NCI-H510A treated with DMSO at 0.1 percent for 48 hours (cell line): ENCODE data around the gene CFAP58.
"Not testable (repeated sequence)": the region's sequence is repeated elsewhere in the genome, so short reads cannot be mapped to it uniquely, and the experiment has no call there.

Source experiments
- DNase-seq: peaks from one replicate; lab custom pipeline; 2025; lab: John Stamatoyannopoulos, UW

Gene CFAP58

DNA sequence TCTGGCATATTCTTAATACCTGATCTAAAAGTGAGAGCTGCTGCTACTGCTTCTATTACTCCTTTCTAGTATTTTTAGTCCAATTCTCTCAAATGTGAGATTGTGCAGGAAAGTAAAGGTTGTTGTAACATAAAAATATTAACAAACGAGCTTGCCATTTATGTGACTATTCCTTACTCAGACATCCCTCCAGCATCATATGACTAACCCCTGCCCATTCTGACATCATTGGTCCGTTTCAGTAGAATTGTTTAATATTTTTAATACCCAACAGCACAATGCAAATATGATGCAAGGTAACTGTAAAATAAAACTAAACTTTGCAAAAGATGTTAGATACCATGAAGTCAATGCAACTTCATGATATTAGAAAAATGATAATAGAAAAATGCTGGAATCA lies 83.6 kb downstream of the CFAP58 start:
- no peak for DNase-seq

DNA sequence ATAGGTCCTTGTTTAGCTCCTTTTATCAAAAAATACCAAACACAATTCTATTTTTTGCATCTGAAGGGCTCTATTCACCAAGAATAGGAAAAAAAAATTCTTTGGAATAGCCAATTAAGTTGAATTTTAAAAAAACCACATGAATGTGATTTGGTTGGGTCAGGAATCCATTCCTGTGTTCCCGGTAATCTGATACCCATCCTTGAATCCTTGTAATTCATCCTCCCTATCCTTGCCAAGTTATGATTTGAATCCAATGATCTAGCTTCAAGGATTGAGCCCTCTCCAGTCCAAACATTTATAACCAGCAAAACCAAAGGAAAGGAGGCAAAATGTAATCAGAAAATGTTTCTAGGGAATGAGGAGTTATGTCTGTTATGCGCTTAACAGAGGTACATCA lies 86.6 kb downstream of the CFAP58 start:
- DNase-seq: no peak

DNA sequence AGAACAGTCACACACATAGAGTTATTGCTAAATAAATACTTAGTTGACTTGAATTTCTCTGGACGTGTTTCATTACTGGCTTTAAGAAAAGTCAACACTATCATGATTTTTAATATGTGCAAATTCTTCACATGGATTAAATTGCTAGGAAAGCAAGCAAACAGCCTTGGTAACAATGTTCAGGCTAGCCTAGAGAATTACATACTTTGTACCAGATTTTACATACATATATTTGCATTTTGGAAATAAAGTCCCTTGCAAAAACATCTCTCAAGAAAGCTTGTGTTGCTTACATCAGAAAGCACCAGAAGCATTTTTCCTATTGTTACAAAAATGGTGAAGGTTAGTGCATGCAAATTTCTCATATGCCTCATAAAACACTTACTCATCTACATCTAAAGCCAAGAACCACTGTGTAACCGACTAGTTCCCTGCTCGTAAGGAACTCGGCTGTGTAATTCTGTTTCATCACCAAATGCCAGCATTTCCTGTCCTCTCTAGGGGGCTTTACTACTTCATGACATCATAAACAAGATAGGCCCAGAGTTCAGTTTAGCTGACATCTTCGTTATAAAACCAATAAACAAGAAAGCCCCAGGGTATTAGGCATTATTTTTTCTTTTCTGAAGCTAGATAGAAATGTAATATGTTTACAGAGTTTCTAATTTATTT lies 87.8 kb downstream of the CFAP58 start:
- DNase-seq: no peak

DNA sequence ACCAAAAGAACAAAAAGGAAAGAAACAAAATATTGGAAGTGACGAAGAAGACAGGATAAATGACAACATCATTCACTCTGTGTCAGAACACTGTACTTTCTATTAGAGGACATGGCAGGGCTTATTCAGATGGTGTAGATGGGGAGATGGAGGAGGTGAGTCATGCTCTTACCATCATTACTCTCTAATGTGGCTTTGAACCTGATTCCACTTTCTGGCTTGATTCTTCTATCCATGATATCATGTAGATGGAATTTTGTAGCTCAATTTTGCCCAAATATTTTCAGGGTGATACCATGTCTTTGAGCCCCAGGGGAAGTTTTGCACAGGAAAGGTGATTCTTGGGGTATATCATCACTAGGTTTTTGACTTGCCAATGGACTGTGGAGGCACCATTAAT lies 91.7 kb downstream of the CFAP58 start:
- no peak for DNase-seq

DNA sequence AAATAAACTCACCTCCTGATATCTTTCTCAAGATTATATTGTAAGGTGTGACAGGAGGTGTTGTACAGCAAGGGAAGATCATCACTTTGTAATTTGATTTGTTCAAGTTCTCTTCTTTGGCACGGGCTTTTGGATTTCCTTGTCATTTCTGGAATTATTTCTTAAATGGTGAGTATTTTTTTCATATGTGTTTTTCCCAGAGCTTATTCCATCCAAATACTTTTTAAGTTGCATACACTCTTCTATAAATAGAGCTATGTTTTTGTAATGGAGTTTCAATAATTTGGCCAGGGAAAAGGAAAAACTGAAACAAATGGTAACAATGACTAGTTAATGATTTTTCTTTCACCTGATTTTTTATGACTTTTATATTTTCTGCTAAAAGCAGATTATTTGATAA lies 92.5 kb downstream of the CFAP58 start:
- no peak for DNase-seq

DNA sequence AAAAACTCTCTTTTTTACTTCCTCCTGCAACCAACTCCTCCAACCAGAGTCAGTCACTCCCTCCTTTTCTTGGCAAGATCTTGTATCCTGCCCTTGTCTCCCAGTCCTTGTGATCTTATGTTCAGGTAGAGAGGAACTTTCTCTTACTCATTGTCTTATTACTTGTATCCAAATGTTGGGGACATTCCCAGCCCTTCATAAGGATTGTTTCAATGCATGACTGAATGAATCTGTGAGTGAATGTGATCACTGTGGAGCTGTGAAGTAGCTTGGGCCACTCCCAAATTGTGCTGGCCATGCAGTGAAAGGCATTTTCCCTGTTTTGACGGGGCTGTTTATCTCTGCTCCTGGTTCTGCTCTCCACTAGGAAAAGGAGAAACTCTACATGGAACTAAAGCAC lies 93.7 kb downstream of the CFAP58 start:
- DNase-seq: no peak

DNA sequence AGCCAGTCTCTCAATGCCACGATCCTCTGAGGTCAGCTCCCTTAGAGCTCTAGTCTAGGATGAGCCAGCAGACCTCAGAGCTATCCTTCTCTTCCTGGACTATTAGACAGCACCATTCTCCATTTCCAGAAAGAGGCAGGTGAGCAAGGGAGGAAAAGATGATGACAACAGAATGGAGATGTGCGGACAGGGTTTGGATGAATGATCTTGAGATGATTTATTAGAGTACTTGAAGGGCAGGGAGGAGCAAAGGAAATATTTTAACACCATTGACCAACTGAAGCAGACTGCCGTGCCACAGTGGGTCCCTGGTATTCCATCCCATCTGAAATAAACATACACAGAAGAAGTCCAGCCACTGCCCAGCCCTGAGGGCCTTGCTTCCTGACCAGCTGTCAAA lies 94.3 kb downstream of the CFAP58 start:
- no peak for DNase-seq

DNA sequence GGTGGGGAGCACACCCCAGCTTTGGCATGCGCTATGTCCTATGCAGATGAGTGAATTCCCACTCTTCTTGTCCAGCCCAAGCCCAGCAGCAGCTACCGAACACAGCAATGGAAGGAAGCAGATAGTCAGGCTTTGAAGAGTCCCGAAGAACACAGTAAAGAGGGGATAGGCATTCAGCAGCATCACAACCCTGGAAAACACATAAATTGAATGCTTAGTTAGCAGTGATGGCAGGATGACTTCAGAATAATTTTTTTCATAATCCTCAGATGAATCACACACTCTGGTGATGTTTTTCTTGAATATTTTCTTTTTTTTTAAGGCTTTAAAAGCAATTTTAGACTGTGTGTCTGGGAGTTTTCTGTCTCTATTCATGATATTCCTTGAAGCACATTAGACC lies 95.8 kb downstream of the CFAP58 start:
- DNase-seq: no peak

DNA sequence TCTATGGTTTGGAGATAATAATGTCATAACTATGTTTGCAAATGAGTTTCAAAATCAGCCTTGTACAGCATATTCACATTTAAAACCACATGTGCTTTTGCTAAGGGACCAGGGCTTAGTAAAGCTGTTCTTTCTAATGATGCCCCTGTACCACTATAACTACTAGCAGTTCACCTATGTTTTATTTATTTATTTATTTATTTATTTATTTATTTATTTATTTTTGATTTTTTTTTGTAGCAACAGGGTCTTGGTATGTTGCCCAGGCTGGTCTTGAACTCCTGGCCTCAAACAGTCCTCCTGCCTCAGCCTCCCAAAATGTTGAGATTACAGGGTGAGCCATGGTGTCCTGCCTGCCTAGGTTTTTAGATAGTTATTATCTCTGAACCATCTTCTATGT lies 96.9 kb downstream of the CFAP58 start:
- DNase-seq: no peak

DNA sequence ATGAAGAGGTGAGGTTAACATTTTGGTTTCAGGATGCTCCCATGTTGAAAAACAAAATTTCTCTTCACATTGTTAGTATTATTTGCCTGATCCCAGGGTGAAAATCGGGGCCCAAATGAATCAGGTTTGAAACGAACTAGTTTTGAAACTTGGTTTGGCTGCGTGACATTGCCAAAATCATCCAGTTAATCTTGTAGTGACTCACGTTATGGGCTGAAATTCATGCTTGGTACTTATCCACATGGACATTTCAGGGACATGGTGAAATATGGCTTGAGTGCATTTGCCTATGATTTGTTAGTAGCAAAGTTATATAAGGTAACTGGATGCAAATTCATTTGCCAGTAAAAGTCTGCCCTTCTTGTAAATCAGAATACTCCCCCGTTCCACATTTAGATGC lies 97.3 kb downstream of the CFAP58 start:
- DNase-seq: no peak

DNA sequence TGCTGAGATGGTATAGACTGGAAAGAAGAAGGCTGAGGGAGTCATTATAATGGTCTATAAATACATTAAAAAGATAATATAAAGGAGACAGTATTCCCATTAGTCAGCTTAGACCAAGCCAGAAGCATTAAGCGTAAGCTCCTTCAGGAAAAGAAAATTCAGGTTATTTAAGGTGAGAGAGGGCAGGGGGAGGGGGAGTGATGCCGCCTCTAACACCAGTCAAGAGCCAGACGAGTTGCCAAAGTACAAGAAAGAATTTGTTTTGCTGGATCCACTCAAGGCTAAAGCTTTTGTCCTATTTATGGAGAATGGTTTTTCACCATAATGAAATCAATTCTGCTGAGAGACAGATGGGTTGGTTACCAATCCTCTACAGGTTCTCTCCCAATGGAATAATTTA lies 99.3 kb downstream of the CFAP58 start:
- DNase-seq: no peak

DNA sequence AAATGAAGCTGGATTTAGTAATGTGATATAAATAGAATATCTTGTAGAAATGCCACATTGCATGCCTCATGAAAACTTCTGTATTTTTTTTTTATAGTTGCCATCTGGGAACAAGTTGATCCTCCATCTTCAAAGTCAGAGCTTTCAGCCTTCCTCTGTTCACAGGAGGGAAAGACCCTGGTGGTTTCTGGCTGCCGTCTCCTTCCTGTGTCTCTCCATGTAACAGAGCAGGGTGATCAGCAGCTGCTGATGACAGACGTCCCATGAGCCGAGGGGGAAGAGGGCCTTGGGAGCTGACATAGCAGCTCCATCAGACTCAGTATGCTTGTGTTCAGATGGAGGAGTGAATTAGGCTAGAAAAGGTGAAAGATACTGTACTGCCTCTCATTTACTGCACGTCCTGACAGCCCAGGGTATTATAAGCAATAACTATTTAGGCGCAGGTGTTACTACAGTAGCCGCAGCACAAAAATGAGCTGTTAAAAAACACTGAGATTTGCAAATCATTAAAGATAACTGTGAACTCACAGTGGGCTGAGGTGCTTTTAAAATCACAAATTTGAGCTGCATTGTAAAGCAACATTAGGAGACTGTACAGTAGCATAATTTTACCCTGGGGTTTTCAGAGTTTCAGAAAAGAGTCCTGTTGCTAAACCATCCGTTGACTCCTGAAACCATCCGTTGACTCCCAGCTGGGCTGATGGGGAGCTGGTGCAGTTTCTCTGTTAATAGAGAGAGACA lies 103.3 kb downstream of the CFAP58 start:
- DNase-seq: no peak

DNA sequence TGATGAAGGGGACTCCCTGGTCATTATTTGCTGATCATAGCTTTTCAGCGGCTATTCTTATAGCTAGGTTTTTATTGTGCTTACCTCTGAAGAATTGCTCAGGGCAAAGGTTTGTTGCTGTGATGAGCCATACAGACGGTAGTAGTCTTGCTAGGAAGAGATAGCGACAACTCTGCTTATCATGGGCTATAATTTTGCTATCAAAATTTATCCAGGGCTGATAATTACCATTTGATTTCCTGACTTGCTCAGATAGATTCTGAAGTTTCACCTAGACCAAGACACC lies 103.9 kb downstream of the CFAP58 start:
- no peak for DNase-seq

DNA sequence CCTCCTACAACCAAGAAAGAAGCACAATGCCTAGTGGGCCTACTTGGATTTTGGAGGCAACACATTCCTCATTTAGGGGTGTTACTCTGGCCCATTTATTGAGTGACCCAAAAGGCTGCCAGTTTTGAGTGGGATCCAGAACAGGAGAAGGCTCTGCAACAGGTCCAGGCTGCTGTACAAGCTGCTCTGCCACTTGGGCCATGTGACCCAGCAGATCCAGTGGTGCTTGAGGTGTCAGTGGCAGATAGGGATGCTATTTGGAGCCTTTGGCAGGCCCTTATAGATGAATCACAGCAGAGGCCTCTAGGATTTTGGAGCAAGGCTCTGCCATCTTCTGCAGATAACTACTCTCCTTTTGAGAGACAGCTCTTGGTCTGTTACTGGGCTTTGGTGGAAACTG lies 111.9 kb downstream of the CFAP58 start:
- not testable (repeated sequence) for DNase-seq

DNA sequence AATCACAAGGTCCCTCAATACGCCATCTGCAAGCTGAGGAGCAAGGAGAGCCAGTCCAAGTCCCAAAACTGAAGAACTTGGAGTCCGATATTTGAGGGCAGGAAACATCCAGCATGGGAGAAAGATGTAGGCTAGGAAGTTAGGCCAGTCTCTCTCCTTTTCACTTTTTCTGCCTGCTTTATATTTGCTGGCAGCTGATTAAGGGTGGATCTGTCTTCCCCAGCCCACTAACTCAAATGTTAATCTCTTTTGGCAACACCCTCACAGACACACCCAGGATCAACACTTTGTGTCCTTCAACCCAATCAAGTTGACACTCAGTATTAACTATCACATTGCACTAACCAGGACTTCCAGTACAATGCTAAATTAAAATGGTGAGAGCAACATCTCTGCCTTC lies 115.2 kb downstream of the CFAP58 start:
- not testable (repeated sequence) for DNase-seq

DNA sequence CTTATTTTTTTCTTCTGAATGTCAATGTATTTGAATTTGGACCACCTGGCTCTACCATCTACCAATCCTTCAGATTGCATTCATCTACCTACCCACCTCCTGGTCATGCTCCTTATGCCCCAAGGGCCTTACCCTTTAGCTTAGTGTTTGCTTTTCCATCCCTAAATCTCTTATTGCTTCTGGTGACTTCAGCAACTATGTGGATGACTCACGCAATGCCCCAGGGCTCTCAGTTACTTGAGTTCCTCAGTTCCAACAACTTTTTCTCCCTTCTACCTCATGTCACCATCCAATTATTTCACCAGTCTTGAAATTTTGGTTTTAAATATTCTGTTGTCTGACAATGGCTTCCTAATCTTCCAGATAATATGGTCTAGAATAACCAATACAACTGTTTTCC lies 118.9 kb downstream of the CFAP58 start:
- DNase-seq: no peak

DNA sequence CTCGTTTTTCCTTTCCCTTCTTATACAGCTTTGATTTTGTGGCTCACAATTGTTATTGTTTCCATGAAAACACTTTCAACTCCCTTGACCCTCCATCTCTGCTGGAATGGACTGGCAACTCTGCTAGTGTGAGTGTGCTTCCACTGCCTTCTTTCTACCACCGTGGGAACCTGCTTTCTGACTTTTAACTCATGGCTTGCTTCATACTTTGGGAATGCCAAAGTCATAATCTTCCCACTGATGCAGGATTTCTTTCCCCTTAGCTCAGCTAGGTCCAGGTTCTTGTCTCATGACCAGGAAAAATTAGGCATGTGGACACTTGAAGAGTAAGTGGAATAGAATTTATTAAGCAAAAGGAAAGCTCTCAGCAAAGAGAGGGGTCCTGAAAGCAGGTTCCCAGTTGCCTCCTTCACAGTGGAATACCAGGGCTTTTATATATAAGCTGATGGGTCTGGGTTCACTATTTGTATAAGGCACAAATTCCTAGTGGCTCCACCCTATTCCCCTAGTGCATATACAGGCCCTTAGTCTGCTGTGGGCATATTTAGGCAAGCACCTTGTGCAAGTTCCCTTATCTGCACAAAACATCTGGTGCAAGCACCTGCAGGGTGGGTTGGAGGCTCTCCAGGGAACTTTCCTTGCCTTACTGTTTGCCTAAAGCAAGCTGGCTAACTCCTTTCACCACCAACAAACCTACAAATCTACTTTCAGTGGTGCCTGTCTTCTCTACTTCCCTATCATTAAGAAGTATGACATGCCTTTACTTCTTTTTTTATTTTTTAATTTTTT lies 119.5 kb downstream of the CFAP58 start:
- no peak for DNase-seq

DNA sequence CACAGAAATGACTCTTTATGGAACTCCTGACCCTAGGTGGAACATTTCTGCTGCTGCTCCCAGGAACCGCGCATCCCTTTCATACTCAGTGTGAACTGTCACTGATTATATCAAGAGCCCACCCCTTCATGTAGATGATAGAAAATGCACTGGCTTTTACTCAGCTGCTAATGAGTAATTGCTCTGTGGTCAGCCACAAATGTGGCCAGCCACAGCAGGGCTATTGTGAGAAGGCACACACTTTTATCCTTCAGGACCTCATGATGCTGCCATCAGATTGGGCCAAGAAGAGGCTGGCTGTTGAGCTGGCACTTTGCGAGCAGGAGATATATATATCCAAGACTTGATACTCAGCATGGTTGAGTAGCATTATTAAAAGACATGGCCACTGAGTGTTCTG lies 124.7 kb downstream of the CFAP58 start:
- DNase-seq: no peak

DNA sequence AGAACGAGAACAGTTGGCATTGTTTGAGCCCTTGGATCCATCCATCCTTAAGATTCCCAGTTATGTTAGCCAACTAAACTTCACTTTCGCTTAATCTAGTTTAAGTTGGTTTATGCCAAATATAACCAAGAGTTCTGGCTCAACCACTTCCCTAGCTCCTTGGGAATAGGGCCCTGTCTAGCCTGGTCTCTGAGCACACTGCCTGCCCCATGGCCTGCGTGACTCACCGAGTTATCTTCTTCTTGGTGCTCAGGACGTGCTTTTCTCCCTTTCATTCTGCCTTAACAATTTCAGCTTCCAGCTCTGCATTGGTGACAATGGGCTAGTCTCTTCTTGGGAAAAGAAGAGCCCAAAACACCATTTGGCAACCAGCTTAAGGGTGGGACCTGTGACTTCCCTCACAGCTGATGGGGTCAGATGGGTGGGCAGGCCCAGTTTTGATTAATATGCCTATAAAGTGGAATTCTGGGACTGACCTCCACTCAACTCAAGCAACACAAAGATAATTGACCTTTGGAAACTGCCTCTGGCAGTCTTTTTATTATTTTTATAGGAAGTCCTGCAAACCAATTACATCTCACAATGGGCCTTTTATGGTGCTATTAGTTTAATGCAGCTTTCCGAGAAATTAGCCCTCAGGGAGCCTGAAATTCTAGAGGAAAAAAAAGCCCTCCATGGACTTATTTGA lies 126.4 kb downstream of the CFAP58 start:
- no peak for DNase-seq

DNA sequence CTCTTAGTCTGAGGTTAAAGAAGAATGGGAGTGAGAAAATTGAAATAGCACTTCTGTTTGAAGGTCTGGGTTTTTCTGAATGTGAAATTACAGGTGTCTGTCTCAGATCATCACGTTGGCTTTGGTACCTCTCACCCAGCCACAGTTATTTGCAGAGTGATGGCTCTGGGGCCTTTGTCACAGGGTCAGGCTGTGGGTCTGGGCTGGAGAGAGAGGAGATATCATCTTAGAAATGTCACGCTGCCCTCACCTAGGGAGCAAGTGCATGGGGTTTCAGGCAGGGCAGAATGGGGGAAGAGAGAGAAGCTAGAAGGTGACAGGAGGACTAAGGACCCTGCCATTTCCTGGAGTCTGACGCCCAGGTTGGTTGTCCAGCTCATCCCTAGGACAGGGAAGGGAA lies 127.2 kb downstream of the CFAP58 start:
- DNase-seq: no peak

DNA sequence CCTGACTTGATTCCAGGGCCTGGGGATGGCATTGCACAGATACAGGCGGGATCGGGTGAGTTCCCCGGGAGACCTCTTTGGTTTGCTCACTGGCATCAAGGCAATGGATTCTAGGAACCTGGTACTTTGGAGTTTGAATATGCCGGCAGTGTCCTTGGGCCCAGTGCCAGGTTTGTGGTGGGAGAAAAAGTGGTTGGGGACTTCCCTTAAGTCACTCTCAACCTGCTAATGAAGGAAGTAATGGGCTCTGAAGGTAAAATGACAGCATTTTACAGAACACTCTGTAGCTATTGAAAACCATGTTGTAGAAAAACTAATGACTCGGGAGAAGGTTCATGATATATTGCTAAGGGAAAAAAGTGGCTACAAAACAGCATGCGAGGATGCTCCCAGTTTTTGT lies 129.9 kb downstream of the CFAP58 start:
- no peak for DNase-seq

DNA sequence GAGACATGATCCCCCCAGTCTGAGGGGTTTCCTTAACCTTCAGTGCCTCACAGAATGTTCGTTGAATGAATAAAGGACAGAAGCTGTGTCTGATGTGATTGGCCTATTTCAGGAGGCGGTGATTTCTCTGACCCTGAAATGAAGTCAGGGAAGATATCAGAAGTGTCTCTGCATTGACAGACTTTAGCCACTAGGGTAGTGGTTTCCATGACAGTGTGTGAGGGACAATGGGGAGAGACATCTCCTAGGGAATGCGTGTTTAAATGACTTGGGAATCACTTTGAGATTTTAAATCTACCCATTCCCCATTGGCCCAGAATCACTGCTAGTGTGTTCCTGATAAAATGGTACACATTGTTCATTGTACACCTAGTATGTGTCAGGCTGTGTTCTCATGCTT lies 132.0 kb downstream of the CFAP58 start:
- DNase-seq: no peak

DNA sequence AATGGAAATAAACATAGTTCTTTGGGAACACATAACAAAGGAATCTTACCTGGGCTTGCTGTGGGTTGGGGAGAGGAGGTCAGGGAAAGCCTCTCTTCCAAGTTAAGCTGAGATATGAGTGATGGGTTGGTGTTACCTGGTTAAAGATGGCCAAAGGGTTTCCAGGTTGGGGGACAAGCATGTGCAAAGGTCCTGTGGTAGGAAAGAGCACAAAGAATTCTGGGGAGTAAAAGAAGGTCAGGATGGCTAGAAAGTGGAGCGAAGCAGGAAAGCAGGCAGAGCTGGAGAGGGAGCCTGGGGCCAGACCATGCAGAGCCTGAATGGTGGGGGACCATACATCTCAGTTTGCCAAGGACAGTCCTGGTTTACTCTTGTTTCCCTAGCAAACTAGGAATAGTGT lies 133.2 kb downstream of the CFAP58 start:
- no peak for DNase-seq
